ENCODE results near the gene CLIC5.

The CLIC5 gene

DNA sequence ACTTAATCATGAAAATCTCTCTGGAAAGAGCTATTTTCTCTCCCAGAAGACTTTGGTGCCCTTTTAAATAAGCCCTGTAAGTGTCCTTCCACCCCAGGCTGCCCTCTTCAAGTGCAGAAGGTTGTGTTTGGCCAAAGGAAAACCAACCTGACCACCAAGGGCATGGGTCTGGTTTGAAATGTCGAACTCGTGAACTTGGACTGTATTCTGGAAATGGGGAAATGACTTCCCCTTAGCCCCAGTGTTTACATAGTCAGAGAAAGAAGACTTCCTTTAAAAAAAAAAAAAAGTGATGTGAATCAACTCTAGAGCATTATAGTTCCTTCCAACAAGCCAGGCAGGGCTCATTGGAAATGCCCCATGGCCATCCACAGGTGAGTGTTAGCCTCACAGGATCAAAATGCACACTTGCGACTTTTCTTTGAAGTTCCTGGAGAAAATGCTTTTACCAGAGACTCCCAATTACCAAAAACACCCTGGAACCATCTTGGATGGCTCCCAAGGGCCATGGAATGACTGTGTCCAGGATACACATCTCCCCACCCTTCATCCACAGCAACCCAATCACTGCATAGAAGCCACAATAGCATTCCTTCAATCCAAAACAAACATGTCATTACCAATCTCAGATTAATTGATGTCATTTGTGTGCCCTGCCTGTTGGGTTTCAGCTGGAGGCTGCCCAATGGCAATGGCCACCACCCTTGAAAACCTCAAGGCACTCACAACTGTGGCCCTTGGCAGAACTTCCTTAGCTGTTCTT lies 133.8 kb downstream of the CLIC5 start:
- DNase-seq = no peak

DNA sequence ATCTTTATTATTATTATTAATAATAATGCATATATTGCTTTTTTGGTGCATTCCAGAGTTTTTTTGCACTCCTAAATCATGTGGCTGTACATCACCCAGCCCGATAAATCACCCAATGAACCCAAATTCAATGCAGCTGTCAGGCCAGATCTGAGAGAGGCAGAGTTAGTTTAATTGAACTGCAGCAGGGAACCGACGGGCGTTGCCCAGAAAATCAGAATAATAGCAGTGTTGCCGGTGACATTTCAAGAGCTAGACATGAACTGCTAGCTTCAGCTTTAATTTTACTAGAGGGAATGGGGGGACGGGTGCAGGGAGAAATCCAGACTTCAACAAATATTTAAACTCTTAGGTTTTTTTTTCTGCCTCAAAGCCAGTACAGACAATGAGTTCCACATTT lies 135.0 kb downstream of the CLIC5 start:
- DNase-seq = no peak

DNA sequence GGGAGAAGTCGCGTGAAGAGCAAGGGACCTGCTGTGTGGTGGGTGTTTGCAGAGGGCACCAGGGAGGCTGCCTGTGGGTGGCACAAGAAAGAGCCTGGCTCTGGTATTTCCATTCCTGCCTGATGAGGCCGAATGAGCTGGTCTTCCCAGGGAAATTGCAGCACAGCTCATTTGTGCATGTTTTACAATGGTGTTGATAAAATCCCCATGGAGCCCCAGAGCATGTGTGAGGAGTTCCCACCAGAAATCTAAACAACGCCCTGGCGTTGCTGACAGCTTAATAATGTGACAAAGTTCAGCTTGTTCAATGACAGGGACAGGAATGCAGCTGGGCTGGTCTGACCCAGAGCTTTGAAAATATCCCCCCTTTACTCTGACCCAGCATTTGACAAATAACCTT lies 135.5 kb downstream of the CLIC5 start:
- no peak for DNase-seq

DNA sequence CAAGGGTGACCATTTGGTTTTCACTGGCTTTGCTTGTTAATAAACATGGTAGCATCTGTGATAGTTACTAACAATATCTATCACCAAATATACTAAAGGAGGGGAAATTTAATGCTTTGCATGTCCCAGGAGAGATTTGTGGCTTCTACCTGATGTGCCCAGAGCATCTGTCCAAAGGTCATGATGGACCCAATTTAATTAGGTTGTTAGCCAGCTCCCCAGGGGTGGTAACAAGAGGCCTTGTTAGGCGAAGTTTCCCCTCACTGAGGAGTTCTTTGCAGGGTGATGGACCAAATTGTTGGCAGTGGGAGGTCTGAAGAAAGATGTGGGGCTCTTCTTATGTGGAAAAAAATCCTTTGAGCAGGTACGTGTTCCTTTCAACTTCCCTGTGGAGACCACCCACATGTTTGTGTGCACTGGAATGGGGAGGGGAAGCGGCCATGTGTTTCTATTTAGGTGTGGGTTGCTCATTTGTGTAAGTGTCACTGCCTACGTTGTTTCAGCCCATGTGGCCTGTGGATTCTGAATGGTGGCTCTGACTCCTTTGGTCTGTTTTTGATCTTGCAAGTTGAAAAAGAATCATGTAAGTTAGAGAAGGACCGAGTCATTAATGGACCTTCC lies 137.6 kb downstream of the CLIC5 start:
- no peak for DNase-seq

GRCh38 chr6:45872827-45873365 lies 142.8 kb downstream of the CLIC5 start:
- DNase-seq = no peak

DNA sequence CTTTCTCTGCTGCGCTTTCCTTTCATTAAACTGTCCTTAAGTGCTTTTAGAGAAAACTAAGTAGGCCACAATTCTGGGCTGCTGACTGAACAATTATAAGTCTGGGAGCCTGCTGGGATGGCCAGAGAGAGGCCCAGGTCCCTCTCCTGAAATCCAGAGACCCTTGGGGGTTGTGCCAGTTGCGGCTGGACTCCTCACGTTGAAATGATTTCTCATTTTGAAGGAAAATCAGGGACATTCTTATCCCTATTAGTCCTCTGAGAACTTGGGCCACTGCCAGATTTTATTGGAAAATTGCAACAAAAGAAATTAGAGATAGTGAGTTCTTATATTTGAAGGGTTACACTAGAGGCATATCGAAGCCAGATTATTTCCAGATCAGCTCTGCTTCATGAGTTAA lies 145.1 kb downstream of the CLIC5 start:
- no peak for DNase-seq

DNA sequence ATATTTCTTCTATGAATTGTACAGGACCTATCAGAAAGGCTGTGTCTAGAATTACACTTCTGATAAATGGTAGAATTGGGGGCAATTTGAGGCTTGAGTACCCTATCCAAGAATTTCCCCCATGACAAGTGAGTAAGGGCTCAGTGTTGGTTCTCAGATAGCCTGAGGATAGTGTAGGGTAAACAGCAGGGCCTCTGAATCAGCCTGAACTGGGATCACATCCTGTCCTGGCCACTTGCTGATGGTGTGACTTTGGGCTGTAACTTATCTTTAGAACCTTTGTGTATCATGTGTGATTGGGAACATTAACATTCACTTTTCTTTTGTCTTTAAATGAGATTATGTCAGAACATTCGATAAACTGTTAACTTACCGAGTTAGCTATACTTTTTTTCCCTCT lies 151.0 kb downstream of the CLIC5 start:
- DNase-seq = no peak

DNA sequence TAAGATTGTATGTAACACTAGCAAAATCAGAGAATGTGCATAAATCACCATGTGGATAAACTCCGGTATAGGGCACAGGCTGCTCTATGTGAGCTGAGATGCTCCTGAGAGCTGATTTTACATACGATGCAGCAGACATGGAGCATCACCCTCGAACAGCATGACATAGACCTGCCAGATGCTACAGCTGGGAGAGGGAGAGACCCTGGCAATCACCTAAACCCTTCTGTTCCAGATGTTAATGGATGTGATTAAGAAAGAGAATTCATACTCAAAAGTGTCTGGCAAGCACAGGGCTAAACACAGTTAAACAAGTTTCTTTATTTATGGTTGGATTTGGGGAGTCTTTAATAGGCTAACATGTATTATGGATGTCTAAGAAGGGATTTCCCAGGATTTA lies 157.0 kb downstream of the CLIC5 start:
- no peak for DNase-seq

DNA sequence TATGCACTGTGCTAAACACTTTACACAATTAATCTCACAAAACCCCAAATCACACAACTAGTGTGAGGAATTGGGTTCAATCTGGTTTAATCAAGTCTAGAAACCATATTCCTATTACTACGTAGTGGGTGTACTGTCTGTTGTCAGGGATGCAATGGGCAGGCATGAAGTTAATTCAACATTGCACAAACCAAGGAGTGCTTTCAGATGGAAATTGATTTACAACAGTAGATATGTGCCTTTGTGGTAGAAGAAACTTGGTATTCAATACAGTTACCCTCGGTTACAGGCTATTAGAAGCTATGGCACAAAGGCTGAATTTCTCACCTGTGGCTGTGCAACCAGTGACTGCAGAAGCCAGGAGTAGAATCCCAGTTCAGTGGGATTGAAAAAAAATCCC lies 157.8 kb downstream of the CLIC5 start:
- no peak for DNase-seq

GRCh38 chr6:45855642-45856394 lies 159.8 kb downstream of the CLIC5 start:
- no peak for DNase-seq

- no peak for DNase-seq
Observed at GRCh38 chr6:45854149-45854742, 161.4 kb downstream of the CLIC5 start.

- no peak for DNase-seq
Observed at GRCh38 chr6:45851034-45851400, 164.6 kb downstream of the CLIC5 start.

DNA sequence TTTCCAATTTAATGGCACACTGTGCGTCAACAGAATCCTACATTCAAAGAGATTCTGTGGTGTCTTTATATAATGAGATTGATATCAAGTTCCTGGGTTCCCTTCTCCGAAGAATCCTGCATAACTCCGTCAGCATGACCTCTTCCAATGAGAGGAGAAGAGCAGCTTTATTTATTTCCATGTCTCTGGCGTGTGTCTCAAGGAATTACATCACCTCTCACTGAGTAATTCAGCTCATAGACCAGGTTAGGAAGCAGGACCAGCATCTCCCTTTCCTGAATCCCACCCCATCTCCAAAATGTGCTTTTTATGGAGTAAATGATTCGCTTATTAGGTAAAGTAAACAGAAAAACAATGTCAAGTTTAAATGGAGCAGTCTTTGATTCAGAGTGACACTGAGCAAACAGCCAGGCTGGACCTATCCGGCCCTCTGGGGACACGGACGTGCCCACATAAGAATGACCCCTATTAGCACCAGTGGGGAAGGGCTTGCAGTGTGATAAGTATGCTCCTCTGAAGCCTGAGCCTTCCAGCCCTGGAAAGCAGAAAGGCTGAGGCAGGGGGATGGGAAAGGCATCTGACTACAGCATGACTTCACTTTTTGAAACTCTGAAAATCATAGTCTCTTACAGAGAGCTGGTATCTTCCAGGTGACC lies 165.2 kb downstream of the CLIC5 start:
- no peak for DNase-seq

- no peak for DNase-seq
Observed at GRCh38 chr6:45845567-45845966, 170.1 kb downstream of the CLIC5 start.

- no peak for DNase-seq
Observed at GRCh38 chr6:45844986-45845385, 170.7 kb downstream of the CLIC5 start.

GRCh38 chr6:45843848-45844521 lies 171.7 kb downstream of the CLIC5 start:
- DNase-seq = no peak

GRCh38 chr6:45841062-45841461 lies 174.6 kb downstream of the CLIC5 start:
- DNase-seq = no peak

GRCh38 chr6:45838996-45839395 lies 176.7 kb downstream of the CLIC5 start:
- DNase-seq = no peak

- DNase-seq = peak; percentile 2 to 15
Observed at GRCh38 chr6:45838451-45838850, 177.2 kb downstream of the CLIC5 start.

- DNase-seq = no peak
Observed at GRCh38 chr6:45837541-45838200, 178.0 kb downstream of the CLIC5 start.

- no peak for DNase-seq
Observed at GRCh38 chr6:45836984-45837383, 178.7 kb downstream of the CLIC5 start.

GRCh38 chr6:45836438-45836824 lies 179.2 kb downstream of the CLIC5 start:
- no peak for DNase-seq
